NAMALWA (cell line): ENCODE data around the gene TIGD4.
A peak's percentile ranks its signal among the peaks of the same experiment; 100 is the strongest.

Experiments
- DNase-seq: peaks from one replicate; pipeline ENCODE4 v3.0.0-alpha.2; 2015; ENCODE audit warnings: low spot score

TIGD4 gene

DNA sequence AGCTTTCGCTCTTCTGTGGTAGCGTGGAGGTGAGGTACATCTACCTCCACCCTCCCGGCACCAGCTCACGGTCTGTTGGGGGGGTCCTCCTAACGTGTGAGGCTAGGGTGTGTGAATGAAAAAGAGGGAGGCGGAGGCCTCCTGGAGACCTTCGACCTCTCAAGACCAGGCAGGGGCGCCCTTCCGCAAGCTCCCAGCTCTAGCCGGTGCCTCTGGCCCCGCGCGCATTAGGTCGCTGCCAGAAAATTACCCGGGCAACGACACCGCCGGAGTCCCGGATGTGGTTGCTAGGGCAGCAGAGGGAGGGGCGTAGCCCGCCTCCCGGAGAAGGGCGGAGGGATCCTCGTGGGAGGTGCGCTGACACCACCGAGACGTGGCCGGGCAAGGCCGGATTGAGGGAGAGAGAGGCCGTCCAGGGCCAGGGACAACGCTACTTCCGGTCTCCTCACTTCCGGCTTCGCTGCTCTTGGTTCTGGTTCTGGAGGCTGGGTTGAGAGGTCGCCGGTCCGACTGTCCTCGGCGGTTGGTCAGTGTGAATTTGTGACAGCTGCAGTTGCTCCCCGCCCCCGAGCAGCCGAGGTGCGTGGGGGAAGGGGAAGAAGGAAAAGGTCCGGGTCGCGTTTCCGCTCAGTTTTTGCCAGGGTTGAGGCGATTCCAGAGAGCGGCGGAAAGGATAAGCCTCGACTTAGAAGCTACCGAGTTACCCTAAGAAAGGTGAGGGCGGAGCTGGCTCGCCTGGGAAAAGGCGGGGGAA, at the start of gene TIGD4, which contains the start of gene ARFIP1:
TIGD4 (minus strand) TSS at position 218 of the 754 bp plus-strand sequence. CDS start 8,726 bp downstream, outside the sequence.
ARFIP1 (plus strand) TSS at position 442 of the 754 bp plus-strand sequence. CDS start 49,680 bp downstream, outside the sequence.
- DNase-seq: peak; percentile 98

DNA sequence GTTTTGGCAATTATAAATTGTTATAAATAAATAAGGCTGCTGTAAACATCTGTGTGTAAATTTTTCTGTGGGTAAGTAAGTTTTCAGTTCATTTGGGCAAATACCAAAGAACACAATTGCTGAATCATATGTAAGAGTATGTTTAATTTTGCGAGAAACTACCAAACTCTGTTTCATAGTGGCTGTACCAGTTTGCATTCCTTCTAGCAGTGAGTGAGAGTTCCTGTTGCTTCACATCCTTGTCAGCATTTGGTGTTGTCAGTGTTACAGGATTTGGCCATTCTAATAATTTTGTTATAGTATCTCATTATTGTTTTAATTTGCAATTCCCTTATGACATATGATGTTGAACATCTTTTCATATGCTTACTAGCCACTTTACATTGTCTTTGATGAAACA, 48.6 kb upstream of the TIGD4 start:
- no peak for DNase-seq

- DNase-seq: no peak
Measured at GRCh38 chr4:152825336-152825735, 45.8 kb upstream of the TIGD4 start.

DNA sequence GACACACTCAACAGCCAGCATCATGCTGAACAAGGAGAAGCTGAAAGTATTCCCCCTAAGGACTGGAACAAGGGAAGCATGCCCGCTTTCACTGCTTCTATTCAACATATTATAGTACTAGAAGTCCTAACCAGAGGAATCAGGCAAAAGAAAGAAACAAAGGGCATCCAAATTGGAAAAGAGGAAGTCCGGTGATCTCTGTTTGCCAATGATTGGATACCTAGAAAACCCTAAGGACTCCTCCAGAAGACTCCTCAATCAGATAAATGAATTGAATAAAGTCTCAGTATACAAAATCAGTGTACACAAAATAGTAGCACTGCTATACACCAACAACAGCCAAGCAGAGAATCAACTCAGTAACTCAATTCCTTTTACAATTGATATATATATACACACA, 45.0 kb upstream of the TIGD4 start:
- no peak for DNase-seq

GRCh38 chr4:152822323-152822722, 42.8 kb upstream of the TIGD4 start:
- no peak for DNase-seq

GRCh38 chr4:152820073-152820472, 40.5 kb upstream of the TIGD4 start:
- no peak for DNase-seq

DNA sequence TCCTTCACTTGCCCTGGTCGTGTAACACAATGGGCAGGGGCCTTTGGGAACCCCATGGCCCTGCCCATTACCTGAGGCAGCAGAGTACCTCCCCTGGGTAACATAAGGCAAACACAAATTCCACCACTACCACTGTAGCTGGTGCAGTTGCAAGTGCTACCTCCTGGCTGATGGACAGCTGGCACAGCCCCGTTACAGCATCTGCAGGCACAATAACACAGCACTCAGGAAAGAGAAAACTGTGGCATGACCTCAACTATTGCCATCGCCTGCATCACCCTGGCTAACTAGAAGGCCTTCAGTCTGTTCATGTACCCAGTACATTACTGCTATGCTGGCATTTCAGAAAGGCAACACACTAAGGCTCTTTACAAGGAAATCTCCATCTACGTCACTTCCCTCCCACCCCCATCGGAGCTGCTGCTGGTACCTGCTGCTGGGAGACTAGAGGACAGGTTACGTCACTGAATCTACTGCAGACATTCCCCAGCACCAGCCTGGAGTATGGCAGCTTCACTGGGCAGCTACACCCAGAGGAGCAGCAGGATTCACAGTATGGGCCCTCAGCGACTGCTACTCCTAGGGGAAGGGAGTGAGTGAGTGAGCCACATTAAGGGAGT, 39.6 kb upstream of the TIGD4 start:
- DNase-seq: no peak

- DNase-seq: no peak
Measured at GRCh38 chr4:152817331-152817730, 37.8 kb upstream of the TIGD4 start.

- no peak for DNase-seq
Measured at GRCh38 chr4:152815078-152815477, 35.5 kb upstream of the TIGD4 start.

DNA sequence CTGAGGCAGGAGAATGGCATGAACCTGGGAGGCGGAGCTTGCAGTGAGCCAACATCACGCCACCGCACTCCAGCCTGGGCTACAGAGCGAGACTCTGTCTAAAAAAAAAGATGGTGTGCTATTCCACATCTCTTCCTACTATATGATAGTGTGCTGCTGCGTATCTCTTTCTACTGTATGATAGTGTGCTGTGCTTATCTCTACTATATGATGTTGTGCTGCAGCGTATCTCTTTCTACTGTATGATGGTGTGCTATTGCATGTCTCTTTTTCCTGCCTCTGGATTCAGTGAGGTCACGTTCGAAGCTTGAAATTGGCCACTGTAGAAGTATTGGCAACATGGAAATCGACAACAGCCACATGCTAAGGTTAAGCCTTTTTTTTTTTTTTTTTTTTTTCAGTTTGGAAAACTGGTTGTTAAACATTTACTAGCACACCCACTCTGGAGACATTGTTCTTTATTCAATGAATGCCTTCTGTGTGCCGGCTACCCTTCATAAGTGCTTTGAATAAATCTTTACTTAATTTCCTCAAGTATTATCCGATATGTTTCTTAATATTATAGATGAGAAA, 31.3 kb upstream of the TIGD4 start:
- DNase-seq: no peak

GRCh38 chr4:152808670-152809069, 29.1 kb upstream of the TIGD4 start:
- no peak for DNase-seq

DNA sequence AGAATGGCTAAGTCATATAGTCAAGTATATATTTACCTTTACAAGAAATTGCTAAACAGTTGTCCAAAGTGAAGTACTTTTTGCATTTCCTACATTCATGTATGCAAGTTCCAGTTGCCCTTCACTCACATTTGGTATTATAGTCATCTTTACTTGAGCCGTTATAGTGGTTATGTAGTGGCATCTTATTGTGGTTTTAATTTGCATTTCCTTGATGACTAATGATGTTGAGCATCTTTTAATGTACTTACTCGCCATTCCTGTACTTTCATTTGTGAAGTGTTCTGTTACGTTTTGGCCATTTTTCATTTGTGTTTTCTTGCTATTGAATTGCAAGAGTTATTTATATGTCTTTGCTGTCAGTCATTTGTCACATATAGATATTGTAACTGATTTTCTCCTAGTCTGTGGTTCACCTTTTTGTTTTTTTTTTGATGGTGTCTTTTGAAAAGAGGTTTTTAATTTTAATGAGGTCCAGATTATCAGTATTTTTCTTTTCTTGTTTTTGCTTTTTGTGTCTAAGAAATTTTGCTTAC, 27.8 kb upstream of the TIGD4 start:
- peak; percentile 43 for DNase-seq

DNA sequence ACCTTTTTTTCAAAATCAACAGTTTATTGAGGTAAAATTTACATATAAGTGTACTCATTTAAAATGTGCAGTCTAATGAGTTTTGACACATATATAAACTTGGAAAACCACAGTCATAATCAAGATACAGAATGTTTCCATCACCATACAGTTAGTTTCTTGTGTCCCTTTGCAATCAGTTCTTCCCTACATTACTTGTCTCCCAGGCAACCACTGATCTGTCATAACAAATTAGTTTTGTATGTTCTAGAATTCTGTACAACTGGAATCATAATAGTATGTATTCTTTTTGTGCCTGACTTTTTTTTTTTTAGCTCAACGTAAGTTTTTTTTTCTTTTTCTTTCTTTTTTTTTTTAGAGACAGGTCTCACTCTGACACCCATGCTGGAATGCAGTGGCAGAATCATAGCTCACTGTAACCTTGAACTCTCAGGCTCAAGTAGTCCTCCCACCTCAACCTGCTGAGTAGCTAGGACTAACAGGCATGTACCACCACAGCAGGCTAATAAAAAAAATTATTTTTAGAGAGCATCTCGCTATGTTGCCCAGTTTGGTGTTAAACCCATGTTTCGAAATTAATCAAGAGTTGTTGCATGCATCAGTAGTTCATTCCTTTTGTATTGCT, 27.1 kb upstream of the TIGD4 start:
- DNase-seq: no peak

GRCh38 chr4:152805818-152806217, 26.3 kb upstream of the TIGD4 start:
- no peak for DNase-seq

DNA sequence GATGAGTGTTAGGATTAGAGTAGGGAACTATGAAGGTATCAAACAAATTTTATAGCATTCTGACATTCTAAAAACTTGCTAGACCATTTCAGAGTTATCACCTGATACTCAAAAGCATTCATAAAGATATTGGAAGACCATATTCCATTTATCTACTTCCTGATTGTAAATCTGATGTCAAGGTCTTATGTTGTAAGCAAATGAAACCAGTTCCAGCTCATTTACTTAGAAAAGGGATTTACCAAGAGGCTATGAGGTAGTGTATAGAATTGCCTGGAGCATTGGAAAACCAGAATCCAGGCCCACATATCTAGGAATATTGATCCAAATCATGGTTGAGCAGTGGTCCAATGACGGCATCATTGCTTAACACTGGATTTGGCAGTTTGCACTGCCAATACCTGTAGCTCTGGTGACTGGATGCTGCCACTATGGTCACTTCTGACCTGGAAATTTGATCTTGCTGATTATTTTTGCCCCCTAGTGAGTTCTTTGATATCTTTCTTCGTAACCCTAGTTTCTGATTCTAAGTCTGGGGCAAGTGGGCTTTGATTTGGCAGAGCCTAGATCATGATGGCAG, 25.6 kb upstream of the TIGD4 start:
- DNase-seq: no peak

- DNase-seq: no peak
Measured at GRCh38 chr4:152803541-152803940, 24.0 kb upstream of the TIGD4 start.

- DNase-seq: no peak
Measured at GRCh38 chr4:152795891-152796290, 16.4 kb upstream of the TIGD4 start.

DNA sequence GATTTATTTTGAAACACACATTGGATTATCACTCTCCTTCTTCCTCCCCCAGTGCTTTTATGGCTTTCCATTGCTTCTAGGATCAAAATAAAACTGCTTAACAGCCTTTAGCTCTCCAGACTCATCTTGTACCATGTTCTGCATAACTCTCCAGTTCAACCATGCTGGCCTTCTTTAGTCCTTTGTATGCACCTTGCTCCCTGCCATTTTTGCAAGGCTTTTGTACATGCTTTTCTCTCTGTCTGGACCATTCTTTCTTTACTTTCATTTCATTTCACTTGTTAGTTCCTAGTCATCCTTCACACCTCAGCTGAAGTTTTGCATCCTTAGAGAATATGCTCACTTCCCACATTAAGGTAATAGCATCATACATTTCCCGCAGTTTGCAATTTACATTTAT, 7.1 kb upstream of the TIGD4 start:
- no peak for DNase-seq

GRCh38 chr4:152785639-152786615, 6.4 kb upstream of the TIGD4 start:
- peak; percentile 14 for DNase-seq

- peak; percentile 50 for DNase-seq
Measured at GRCh38 chr4:152784490-152785350, 5.2 kb upstream of the TIGD4 start.
